ENCODE results near the gene C6.
"Not testable (repeated sequence)": the region's sequence is repeated elsewhere in the genome, so short reads cannot be mapped to it uniquely, and the experiment has no call there.

The C6 gene

DNA sequence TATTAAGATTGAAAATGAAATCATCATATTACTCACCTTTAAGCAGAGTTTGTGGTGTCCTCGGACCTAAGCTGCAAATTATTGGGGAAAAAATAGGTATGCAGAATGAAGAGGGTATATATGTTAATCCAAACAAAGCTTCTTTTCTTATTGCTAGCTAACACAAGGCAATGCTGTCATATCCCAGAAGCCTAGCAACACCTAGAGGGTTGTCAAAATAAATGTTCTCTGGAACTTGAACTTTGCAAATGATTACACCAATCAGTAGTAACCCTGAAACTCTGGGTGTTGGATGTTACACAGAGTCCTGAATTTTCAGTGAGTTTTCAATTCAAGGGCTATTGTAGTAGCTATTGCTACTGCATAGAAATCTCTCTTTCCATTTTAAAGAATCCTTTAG is at the start of gene C6:
C6 (minus strand) TSS at position 193 of the 400 bp plus-strand sequence. CDS start 10,302 bp downstream, outside the sequence.
- no peak for DNase-seq (ENCODE audit: low read depth in 2 of 2)

DNA sequence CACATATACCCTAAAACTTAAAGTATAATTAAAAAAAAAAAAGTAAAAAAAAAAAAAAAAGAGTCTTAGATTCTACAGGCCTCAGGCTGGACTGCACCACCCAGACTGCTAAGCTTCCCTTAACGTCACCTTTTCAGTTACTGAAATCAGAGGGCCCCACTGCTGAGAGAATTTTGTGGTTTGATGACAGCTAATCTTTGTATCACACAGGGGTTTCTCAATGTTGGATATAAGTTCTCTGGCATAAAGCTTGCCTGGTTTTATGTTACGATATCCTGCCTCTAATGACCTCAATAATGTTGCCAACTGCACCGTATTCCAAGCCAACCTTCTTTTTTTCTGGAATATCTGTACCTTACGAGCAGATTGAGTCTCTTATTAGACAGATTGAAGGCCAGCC is 43.1 kb upstream of the C6 start:
- no peak for DNase-seq (ENCODE audit: low read depth in 2 of 2)

- DNase-seq (ENCODE audit: low read depth in 2 of 2) = no peak
Observed at GRCh38 chr5:41253109-41253508, 39.8 kb upstream of the C6 start.

DNA sequence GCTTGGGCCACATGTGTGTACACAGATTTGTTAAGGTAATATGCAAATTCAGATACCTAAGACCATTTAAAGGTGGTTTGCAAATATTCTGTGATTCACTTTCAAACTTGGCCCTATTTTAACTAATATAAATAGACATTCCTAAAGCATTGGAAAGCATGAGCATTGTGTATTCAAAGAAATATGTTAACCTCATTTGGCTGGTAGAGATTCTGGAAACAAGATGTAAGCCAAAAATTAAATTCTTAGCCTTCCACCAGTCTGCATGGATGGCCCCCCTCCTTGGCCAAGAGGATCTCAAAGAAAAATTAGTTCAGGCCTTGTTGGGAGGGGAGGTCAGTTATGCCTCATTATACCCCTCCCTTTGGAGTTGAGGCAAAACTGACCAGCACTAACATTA is 38.7 kb upstream of the C6 start:
- DNase-seq (ENCODE audit: low read depth in 2 of 2) = no peak

DNA sequence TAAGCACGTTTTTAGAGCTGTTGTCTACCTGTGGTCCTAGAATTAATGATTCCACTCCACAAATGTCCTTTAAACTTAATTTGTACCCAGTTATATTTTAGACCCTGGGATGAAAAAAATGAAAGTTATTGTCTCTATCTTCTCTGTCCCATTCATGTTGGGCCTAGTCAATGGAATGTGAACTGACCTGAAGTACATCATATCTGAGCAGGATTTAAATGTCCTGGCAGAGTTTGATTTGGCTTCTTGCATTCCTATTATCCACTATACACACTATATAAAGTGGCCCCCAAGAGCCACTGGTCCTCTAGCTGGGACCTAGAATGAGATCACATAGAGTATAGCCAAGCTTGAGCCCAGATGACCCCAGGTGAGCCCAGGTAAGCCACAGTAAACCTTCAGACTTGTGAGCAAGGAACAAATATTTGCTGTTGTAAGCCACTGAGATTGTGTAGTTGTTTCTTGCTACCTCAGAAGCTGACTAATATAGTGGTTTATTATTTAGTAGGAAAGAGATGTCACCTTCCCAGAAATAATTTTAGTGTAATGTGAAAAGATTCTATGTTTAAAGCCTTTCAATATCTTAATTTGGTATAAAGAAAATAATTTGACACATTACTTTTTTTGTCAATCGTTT is 37.1 kb upstream of the C6 start:
- DNase-seq (ENCODE audit: low read depth in 2 of 2) = no peak

- DNase-seq (ENCODE audit: low read depth in 2 of 2) = no peak
Observed at GRCh38 chr5:41247135-41247534, 33.8 kb upstream of the C6 start.

- DNase-seq (ENCODE audit: low read depth in 2 of 2) = no peak
Observed at GRCh38 chr5:41246376-41246775, 33.0 kb upstream of the C6 start.

DNA sequence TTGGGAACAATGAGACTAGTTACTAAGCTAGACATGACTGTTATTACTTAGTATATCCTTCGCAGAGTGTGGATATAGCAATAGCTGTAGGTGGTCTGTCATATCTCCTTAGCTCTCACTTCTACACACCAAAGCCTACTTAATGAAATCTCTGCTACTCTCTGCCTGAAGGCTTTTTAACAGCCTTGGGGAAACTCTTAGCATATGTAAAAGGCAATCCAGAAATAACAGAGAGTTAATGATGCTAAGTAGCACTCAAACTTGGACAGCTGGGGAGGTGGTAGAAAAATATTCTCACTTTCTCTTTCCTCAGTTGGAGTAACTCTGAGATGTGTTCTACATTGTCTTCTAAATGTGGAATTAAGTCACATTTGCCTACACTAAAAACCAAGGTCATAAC is 30.2 kb upstream of the C6 start:
- DNase-seq (ENCODE audit: low read depth in 2 of 2) = no peak

- DNase-seq (ENCODE audit: low read depth in 2 of 2) = no peak
Observed at GRCh38 chr5:41240985-41241384, 27.7 kb upstream of the C6 start.

- no peak for DNase-seq (ENCODE audit: low read depth in 2 of 2)
Observed at GRCh38 chr5:41240390-41240789, 27.1 kb upstream of the C6 start.

DNA sequence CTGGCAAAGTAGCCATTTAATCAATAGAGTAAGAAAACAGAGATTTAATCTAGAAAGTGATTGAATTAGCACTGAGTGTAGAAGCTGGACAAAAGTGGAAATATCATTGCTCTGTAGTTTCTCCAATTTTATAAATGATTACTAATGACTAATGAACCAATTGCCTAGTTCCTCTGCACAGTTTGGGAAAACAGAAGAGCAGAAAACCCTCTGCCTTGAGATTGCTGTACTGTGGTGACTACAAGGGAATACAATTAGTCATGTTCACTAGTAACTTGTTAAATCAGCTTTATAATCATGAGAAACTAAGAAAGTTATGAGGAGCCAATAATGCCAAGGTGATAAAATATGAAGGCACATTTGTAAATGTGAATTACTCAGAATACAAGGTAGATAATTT is 21.1 kb upstream of the C6 start:
- no peak for DNase-seq (ENCODE audit: low read depth in 2 of 2)

GRCh38 chr5:41232797-41233196 is 19.5 kb upstream of the C6 start:
- DNase-seq (ENCODE audit: low read depth in 2 of 2) = no peak

DNA sequence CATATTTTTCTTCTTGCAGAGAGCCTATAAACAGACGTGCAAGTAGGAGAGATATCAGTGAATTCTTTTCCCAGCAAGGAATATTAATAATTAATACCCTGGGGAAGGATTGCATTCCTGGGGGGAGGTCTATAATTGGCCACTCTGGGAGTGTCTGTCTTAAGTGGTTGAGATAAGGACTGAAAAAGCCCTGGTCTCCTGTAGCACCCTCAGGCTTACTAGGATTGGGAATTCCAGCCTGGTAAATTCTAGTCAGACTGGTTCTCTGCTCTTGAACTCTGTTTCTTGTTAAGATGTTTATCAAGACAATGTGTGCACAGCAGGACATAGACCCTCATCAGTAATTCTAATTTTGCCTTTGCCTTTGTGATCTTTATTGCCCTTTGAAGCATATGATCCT is 16.9 kb upstream of the C6 start:
- DNase-seq (ENCODE audit: low read depth in 2 of 2) = not testable (repeated sequence)

GRCh38 chr5:41223962-41224361 is 10.6 kb upstream of the C6 start:
- DNase-seq (ENCODE audit: low read depth in 2 of 2) = no peak

DNA sequence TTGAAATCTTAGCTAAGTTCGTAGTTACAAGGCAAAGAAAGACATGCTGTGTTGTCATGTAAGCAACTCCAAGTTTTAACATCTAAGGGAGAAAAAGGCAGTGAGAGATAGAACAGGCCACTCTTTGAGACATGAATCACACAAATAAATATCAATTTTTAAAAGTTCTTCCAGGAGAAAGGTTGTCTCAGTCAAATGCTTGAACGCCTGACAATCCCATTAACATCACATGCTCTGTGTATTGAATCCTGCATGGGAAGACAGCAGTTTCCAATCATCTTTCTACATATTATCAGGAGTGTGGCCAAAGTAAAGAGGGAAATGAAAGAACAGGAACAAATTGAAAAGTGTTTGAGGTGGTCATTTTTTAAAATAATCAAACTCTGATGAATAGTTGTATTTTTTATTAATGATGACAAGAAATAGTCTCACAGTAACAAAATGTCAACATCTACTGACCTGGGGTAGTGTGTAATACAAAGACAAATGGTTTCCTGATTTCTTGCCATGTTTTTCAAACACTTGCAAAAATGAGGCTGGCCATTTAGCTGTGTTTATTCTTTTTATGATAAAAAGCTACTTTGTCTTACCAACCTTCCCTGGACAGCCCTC is 6.4 kb upstream of the C6 start:
- no peak for DNase-seq (ENCODE audit: low read depth in 2 of 2)

DNA sequence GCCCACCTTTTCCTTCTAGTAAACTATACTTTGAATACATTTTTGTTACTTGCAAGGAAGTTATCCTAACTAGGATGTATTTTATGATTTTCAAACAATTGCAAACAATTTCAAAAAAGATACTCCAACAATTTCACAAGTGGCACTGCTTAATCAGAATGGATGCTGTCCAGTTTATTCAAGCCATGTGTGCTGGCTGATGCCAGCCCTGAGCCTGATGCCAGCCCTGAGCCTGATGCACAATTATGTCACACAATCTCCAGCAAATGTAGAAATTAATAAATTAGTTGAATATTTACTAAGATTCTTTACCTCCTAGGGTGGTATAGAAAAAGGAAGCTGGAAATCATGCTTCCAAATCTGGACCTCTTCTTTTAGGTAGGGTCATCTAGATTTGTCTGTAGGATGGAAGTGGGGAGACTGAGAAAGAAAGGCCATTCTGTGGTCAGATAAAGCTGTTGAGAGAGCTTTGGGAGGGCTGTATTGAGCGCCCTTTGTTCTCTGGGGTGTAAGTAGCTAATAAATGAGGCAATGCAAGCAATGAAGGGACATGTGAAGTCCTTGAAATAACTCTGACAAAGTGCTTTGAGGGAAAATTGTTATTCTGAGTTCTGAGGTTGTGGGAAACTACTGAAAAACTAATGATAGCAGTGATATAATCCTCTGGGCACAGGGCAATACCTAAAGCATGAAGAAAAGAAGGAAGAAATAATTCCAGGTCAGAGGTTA is 5.8 kb upstream of the C6 start:
- DNase-seq (ENCODE audit: low read depth in 2 of 2) = no peak

GRCh38 chr5:41214182-41214581 is 850 bp upstream of the C6 start:
- no peak for DNase-seq (ENCODE audit: low read depth in 2 of 2)

GRCh38 chr5:41212935-41213334 is 397 bp downstream of the C6 start:
- no peak for DNase-seq (ENCODE audit: low read depth in 2 of 2)

- no peak for DNase-seq (ENCODE audit: low read depth in 2 of 2)
Observed at GRCh38 chr5:41211417-41211816, 1.9 kb downstream of the C6 start.

- DNase-seq (ENCODE audit: low read depth in 2 of 2) = not testable (repeated sequence)
Observed at GRCh38 chr5:41205475-41205874, 7.9 kb downstream of the C6 start.

DNA sequence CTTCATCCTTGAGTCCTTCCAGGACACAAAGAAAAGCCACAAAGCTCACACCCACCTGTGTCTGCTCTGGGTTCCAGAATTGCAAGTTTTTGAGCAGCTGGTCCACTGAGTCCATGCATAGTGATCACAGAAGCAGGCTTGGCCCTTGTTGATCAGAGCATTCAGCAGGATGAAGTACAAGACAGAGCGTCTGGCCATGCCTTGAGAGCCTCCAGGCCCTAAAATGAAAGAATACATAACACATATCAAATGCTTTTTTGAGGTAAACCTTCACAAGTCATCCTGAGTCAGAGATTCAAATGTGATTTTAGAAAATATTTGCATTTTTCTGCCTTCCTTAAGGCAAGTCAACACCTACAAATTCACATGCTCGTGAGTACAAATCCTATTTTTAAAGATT is 10.3 kb downstream of the C6 start:
- DNase-seq (ENCODE audit: low read depth in 2 of 2) = no peak

- no peak for DNase-seq (ENCODE audit: low read depth in 2 of 2)
Observed at GRCh38 chr5:41201082-41201772, 12.1 kb downstream of the C6 start.

- no peak for DNase-seq (ENCODE audit: low read depth in 2 of 2)
Observed at GRCh38 chr5:41200506-41200905, 12.8 kb downstream of the C6 start.

Data from activated CD8-positive, alpha-beta memory T cell treated with anti-CD3 and anti-CD28 coated beads for 4 hours (primary cell).